ENCODE data around the gene IGLL1.

Gene IGLL1

DNA sequence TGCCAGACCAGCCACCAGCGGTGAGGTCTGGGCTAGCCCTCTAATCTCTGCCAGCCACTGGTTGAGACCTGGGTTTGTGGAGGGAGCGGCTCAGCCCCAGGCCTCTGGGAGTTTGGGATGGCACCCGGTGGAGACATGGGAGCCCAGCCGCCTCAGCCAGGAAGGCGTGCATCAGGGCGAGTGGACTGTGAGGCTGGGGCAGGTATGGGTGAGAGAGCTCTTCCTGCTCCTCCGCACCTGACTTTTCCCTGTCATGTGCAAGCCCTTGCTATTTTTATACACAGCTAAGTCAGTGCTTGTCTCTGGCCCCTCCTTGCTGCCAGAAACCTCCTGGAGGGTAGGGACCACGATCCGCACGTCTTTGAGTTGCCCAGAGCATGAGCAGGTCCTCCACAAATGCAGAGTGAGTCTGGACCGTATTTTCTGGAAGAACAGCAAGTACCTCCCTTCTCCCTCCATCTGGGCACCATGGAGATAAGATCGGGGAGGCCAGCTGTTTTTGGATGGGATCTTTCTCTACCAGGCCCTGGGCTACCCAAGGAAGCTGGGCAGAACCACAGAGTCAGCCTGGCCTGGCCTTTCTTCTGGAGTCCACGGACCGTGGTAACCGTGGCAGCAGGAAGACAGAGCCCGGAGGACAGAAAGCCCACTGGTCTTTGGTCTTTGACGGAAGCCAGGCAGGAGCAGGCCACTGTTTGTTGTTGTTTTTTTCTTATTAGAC lies 53.3 kb downstream of the IGLL1 start:
- no peak for DNase-seq

DNA sequence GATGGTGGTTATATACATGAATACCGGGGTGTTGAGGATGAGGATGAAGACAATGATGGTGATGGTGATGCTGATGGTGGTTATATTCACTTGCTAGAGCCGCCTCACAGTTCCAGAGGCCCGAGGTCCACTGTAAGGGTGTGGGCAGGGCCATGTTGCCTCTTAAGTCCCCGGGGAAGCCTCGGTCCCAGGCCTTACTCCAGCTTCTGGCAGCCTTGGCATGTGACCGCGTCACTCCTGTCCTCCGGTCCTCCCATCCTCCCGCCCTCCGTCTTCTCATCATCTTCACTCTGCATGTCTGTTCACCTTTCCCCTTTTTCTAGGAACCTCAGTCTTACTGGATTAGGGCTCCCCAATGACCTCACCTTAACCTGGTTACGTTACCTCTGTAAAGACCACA lies 54.6 kb downstream of the IGLL1 start:
- DNase-seq: no peak

DNA sequence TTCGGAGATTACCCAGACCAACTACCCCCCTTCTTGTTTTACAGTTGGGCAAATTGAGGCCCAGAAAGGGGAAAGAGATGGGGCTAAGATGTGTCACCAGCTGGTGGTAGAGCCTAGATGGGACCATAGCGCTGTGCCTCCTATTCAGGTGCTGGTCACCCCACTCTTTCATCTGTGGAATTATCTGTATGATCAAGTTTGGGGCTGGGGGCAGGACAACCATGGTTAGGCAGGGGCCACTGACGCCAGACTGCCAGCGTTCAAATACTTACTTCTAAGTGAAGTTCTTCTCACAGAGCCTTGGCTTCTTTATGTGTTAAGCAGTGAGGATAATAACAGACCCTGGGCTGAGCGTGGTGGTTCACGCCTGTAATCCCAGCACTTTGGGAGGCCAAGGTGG lies 55.9 kb downstream of the IGLL1 start:
- no peak for DNase-seq

DNA sequence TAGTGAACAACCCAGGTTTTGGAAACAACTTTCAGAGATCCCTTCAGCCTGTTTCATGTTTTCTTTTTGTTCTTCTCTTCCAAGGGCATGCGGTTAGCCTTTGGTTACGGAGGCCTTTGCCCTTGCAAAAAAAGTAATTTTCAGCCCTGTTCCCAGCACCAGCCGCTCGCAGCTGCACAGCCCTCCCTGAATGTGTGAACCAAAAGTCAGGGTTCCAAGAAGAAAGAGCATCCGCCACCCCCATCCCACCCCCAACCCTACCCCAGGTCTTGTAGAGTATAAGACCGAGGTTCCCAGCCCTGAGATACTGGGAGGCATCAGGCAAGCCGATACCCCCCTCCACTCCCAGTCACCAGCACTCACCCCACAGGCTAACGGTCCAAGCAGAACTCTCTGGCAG lies 56.4 kb downstream of the IGLL1 start:
- DNase-seq: no peak
